GM19455 (cell line): ENCODE results near the gene ARHGAP28.
"Not testable (repeated sequence)": the region's sequence is repeated elsewhere in the genome, so short reads cannot be mapped to it uniquely, and the experiment has no call there.

ENCODE experiments used
- ATAC-seq: cut with Tn5 transposase; IDR thresholded peaks from one replicate; pipeline ENCODE4 v1.9.1; 2021; ENCODE audit not compliant: unreplicated experiment

Gene ARHGAP28

GRCh38 chr18:6773777-6774176 is 44.3 kb downstream of the ARHGAP28 start:
- no peak for ATAC-seq

DNA sequence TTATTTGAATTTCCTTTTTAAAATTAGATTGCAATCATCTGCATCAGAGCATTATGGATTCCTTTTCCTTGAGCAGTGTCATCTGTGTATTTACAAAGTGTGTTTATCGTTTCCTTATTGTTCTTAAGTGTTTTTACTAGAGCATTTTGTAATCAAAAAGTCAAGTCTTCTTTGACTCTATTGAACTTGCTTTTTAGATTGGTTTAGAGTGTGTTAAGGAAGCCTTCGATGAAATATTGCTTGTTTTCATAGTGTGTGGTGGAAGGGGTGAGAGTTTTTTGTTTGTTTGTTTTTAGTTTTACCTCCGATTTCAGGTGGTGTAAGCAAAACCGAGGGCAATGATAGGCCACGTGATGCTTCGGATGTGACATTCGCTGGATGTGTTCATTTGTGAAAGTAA is 45.7 kb downstream of the ARHGAP28 start:
- ATAC-seq = no peak

DNA sequence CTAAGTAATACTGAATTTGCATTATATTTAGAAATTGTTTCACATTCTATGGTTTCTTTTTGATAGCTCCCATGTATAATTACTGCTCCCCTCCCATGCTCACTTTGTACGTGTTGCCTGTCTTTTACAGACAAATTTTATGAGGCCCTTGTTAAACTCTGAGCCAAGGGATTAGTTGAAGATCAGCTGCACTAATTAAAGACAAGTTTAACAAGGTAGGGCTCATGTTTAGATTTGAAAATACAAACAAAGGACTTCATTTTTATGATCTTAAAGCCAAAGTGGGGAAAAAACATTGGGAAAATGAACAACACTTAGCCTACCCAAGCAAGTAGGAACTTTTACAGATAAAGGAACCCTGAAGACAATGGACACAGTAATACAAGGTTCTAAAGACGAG is 46.2 kb downstream of the ARHGAP28 start:
- no peak for ATAC-seq

GRCh38 chr18:6776188-6776587 is 46.7 kb downstream of the ARHGAP28 start:
- no peak for ATAC-seq

GRCh38 chr18:6777509-6777908 is 48.0 kb downstream of the ARHGAP28 start:
- ATAC-seq = no peak

DNA sequence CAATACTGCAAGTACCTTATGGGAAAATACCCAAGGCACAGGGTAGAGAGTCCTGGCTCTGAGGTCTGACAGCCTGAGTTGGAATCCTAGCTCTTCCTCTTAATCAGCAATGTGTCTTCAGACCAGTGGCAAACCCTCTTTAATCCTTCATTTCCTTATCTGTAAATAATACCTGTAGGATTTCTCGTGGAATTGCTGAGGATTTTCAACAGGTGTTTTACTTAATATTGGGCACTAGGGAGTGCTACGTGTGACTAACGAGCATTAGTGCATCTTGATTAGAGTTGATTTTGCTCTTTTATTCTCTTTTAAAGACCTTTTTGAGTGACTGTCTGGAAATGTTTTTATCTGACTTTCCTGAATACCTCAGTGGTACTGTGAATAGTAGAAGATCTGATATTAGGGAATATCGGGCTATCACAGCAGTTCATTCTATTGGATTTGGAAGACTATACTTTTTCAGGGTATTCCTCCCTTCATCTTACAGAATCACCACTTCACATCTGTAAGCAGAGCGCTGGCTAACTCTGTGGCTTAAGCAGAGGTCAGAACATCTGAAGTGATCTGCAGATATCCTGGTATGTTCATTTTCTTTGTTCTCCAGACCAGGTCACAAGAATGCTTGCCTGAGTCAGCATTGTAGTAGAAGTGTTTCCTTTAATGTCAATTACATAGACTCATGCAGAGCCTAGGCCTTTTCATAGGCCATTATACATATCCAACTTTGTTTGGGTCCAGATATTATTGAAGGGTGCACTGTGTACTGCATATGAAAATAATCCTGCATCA is 49.1 kb downstream of the ARHGAP28 start:
- ATAC-seq = no peak

DNA sequence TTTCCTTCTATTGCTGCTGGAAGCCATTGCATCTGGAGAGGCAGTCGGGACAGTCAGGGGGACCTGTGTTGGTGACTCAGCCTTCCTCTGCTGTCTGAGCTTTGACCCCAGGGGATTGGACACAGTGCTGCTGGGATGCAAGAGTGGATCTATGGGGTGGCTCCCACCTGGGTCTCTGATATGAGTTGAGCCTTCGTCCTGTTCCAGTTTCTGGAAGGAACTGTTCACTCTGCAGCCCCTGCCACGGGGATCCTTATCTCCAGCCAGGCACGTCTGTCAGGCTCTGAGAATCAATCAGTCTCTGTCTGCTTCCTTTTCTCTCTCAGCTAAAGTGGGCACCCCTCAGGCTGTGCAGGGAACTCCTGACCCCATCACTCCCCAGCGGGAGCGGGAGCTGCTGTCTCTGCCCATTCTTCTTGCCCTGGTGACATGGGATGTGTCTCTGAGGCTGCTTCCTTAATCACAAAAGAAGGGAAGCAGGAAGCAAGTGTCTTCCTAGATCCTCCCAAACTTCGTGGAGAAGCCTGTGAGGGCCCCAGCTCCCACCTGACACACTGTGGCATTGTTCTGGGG is 51.7 kb downstream of the ARHGAP28 start:
- no peak for ATAC-seq

DNA sequence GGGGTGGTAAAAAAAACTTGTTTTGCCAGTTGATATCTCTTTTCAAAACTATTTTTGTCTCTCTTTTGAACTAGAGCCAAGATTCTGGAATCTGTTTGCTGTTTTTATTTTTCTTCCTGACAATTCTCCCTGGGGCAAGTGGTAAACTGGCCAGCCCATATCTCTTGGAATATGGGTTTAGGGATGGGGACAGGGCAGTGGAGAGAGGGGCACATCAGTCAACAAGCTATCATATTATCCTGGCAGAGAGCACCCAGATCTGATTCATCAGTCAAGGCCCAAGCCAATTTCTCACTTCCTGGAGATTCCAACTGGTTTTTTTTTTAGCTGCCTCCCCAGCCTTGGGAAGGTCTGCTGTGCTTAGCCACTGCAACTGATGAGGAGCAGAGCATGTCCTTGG is 52.3 kb downstream of the ARHGAP28 start:
- ATAC-seq = no peak

DNA sequence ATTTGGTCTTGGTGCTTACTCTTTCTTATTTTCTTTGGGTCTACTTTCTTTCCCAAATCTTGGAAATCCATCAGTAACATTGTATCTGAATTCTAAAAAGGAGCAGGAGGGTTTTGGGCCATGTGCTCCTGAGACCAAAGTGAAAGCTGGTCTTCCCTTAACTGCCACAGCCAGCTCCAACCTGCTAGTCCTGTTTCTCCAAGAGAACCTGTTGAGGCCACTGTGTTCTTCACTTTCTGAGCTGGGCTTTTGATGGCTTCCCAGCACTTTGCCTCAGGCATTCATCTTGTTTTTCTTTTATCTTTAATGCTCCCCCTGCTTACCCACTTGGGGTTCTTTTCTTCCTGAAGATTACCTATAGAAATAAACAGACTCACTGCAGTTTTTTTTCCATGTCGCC is 53.3 kb downstream of the ARHGAP28 start:
- ATAC-seq = no peak

GRCh38 chr18:6784046-6784445 is 54.5 kb downstream of the ARHGAP28 start:
- ATAC-seq = no peak

- no peak for ATAC-seq
Observed at GRCh38 chr18:6785001-6785400, 55.5 kb downstream of the ARHGAP28 start.

DNA sequence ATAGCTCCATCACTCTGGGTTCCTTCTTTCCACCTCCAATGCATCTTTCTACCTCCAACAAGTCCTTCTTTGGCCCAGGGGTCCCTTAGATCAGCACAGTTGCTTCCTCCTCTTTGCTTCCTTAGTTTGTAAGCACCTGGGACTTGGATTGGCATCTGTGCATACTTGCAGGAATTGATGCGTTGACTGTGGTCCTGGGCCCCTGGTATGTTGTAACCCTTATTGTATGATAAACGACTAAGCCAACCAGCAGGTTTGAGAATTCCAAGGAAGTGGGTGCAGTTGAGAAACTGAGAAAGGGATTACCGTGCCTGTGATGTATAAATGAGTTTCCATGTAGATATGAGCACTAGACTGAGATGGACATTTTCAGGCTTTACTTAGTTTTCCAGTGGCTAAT is 55.9 kb downstream of the ARHGAP28 start:
- no peak for ATAC-seq

DNA sequence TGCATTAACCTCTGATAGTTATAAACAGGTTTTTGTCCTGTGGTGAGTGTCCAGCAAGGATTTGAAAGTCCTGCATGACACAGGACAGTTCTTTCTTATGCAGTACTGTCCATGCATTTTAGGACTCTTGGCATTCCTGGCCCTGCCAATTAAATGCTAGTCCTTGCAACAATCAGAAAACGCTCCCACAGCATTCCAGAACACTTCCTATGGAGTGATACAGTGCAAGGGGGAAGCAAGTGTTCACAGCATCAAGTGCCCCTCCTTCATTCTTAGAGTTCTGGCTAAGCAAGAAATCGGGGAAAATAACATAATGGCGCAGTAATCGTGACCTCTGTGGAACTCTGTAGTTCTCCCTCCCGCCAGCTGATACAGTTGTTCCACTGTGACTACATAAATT is 62.9 kb downstream of the ARHGAP28 start:
- no peak for ATAC-seq

- ATAC-seq = no peak
Observed at GRCh38 chr18:6793455-6793854, 63.9 kb downstream of the ARHGAP28 start.

DNA sequence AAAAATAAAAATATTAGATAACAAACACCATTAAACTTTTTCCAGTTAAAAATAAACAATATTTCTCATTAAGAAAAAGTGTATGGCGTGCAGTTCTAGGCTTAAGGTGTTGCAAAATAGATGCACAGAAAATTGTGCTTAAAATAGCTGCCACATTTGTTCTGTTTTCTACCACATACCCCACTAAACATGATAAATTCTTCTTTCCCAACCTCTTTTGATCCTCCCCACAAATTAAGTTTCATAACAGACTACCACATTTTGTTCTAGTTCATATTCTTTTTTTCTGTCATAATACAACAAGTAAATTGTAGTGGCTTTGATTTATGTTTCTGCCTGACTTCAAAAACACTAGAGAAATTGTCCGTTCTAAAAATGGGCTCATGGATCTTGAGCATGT is 64.5 kb downstream of the ARHGAP28 start:
- no peak for ATAC-seq

DNA sequence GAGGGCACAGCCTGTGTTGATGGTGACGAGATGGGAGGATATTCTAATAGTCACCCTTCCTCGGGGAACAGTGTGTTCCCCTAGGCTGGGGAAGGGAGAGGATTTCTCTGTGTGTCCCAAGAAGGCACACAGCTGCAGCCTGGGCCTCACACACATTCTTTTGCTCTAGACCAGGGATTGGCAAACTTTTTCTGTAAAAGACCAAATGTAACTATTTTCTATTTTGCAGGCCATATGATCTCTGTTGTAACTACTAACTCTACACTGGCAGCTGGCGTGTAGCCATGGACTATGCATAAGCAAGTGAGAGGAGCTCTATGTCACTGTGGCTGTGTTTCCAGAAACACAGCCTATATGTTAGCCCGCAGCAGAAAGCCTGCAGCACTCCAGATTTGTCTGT is 65.8 kb downstream of the ARHGAP28 start:
- no peak for ATAC-seq

DNA sequence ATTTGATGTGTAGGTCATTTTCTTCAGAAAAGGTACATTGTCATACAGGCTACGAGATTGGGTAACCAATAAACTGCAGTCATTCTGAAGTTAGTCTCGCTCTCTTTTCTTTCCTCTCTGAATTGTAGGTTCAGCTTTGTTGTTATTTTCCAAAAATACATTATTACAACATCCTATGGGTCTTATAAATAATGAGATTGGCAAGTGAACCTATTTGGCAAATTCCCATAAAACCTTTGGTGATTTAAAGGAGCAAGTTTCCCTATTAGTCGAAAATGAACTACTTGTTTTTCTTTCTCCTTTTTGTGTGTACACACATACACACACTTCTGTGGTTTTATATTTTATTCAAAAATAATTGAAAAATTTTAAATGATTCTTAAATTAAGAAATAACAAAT is 67.0 kb downstream of the ARHGAP28 start:
- no peak for ATAC-seq

DNA sequence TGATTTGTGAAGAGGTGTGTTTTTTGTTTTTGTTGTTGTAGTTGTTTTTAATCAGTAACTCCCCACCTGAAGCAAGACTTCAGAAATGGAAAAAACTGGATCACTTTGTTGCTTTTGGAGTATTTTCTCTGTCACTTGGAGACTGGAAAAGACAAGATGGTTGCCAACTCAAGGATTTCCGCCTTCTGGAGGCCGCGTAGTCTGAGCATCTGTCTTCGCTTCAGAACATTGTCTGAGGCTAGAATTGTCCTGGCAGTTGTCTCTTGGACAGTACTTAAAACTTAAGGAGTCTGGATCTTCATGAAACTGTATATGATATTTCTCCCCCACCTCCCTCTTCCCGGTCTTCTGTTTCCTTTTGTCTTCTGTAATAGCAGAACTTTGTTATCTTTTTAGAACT is 67.7 kb downstream of the ARHGAP28 start:
- no peak for ATAC-seq

DNA sequence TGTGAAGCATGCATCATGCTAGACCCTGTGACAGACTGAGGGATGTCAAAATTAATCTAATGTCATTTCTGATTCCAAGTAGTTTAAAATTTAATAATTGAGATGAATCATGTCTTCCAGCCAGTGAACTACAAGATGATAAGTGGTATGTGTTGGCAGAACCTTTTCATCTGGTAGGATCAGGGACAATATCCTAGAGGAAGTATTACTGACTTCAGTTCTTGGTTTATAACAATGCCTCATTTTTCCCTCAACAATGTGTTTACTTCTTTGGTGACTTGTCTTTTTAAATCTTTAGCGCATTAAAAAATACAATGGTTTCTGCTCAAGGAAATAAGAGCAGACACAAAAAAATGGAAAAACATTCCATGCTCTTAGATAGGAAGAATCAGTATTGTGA is 69.4 kb downstream of the ARHGAP28 start:
- ATAC-seq = no peak

DNA sequence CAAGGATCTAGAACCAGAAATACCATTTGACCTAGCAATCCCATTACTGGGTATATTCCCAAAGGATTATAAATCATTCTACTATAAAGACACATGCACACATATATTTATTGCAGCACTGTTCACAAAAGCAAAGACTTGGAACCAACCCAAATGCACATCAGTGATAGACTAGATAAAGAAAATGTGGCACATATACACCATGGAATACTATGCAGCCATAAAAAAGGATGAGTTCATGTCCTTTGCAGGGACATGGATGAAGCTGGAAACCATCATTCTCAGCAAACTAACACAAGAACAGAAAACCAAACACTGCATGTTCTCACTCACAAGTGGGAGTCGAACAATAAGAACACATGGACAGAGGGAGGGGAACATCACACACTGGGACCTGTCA is 70.8 kb downstream of the ARHGAP28 start:
- ATAC-seq = not testable (repeated sequence)

DNA sequence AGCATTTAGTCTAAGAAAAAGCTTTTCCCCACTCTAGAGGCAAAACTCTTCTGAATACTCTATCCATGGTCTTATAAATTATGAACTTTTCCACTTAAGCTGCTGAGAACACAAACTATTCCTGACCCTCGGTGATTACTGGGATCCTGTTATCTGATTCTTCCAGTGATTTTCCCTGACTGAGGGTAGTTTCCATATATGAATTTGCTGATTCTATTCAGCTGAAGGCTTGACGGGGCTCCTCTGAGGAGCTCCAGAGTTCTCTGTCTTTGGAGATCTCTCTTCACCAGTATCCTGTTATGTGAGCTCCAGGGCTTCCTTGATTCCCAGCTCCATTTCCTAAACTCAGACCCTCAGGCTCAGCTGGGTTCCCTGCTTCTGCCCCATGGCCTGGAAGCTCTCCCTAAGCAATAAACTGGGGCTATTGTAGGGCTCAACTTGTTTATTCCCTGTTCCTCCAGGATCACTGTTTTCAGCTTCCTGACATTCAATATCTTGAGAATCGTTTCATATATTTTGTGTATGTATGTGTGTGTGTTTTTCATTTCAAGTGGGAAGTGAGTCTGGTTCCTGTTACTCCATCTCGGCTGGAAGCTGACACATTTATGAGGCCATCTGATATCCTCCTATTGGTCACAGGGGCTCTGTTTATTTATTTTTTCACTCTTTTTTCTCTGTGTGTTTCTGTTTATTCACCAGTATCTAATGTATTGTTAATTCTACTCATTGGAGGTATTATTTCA is 78.2 kb downstream of the ARHGAP28 start:
- no peak for ATAC-seq

GRCh38 chr18:6810191-6810590 is 80.7 kb downstream of the ARHGAP28 start:
- ATAC-seq = no peak
